ENCODE measurements around the gene TMEM237.

The TMEM237 gene

GRCh38 chr2:201622306-201622970 is 20.9 kb downstream of the TMEM237 start:
- Histone ChIP-seq H3K79me2 (ENCODE audit: control insufficient read depth, low read length) (no peaks in the 10 kb centered on the region), H3K27ac (ENCODE audit: low read depth, low read length) (no peak overlapping the region), H3F3A (ENCODE audit: control insufficient read depth, insufficient read depth) (no peaks in the 10 kb centered on the region), H4K20me1 (ENCODE audit: control insufficient read depth, insufficient read depth, low read depth, low read length) (no peaks in the 10 kb centered on the region), H3K9me2 (replicated peaks; ENCODE audit: control insufficient read depth, low read length) (no peaks in the 10 kb centered on the region), H3K4me3 (ENCODE audit: low read length) (no peak overlapping the region), H3K36me3 (ENCODE audit: control insufficient read depth, low read length) (no peaks in the 10 kb centered on the region), H3K4me1 (ENCODE audit: control insufficient read depth, low read length) (no peaks in the 10 kb centered on the region), H3K27me3 (ENCODE audit: control insufficient read depth, low read length) (no peaks in the 10 kb centered on the region), H3K9me3 (ENCODE audit: control insufficient read depth, insufficient read depth, low read length) (no peaks in the 10 kb centered on the region), H3K4me2 (ENCODE audit: low read length) (no peak overlapping the region)
- TF ChIP-seq EZH2phosphoT487 (IDR thresholded peaks at IDR 0.05; ENCODE audit: borderline replicate concordance, low read length) (no peak), CTCF (IDR thresholded peaks at IDR 0.05; ENCODE audit: low read depth, low read length, poor library complexity, severe bottlenecking) (no peak)

GRCh38 chr2:201621293-201621999 is 21.9 kb downstream of the TMEM237 start:
- no peak overlapping the region for H3K27ac ChIP-seq (ENCODE audit: low read depth, low read length)
- H4K20me1 ChIP-seq (ENCODE audit: control insufficient read depth, insufficient read depth, low read depth, low read length) = no peaks in the 10 kb centered on the region
- no peaks in the 10 kb centered on the region for H3K79me2 ChIP-seq (ENCODE audit: control insufficient read depth, low read length)
- H3K4me3 ChIP-seq (ENCODE audit: low read length) = no peak overlapping the region
- TF ChIP-seq EZH2phosphoT487 (IDR thresholded peaks at IDR 0.05; ENCODE audit: borderline replicate concordance, low read length) (no peak), CTCF (IDR thresholded peaks at IDR 0.05; ENCODE audit: low read depth, low read length, poor library complexity, severe bottlenecking) (no peak)
- no peaks in the 10 kb centered on the region for H3K36me3 ChIP-seq (ENCODE audit: control insufficient read depth, low read length)
- H3K4me2 ChIP-seq (ENCODE audit: low read length) = no peak overlapping the region
- H3K4me1 ChIP-seq (ENCODE audit: control insufficient read depth, low read length) = no peaks in the 10 kb centered on the region
- H3K9me2 ChIP-seq (replicated peaks; ENCODE audit: control insufficient read depth, low read length) = no peaks in the 10 kb centered on the region
- H3F3A ChIP-seq (ENCODE audit: control insufficient read depth, insufficient read depth) = no peaks in the 10 kb centered on the region
- H3K27me3 ChIP-seq (ENCODE audit: control insufficient read depth, low read length) = no peaks in the 10 kb centered on the region
- H3K9me3 ChIP-seq (ENCODE audit: control insufficient read depth, insufficient read depth, low read length) = no peaks in the 10 kb centered on the region

GRCh38 chr2:201618744-201619662 is 24.3 kb downstream of the TMEM237 start:
- Histone ChIP-seq H3F3A (ENCODE audit: control insufficient read depth, insufficient read depth) (no peaks in the 10 kb centered on the region), H4K20me1 (ENCODE audit: control insufficient read depth, insufficient read depth, low read depth, low read length) (no peaks in the 10 kb centered on the region), H3K9me2 (replicated peaks; ENCODE audit: control insufficient read depth, low read length) (no peaks in the 10 kb centered on the region), H3K27me3 (ENCODE audit: control insufficient read depth, low read length) (no peaks in the 10 kb centered on the region), H3K4me1 (ENCODE audit: control insufficient read depth, low read length) (no peaks in the 10 kb centered on the region), H3K4me3 (ENCODE audit: low read length) (no peak overlapping the region), H3K79me2 (ENCODE audit: control insufficient read depth, low read length) (no peaks in the 10 kb centered on the region), H3K36me3 (ENCODE audit: control insufficient read depth, low read length) (no peaks in the 10 kb centered on the region), H3K4me2 (ENCODE audit: low read length) (no peak overlapping the region), H3K27ac (ENCODE audit: low read depth, low read length) (no peak overlapping the region), H3K9me3 (ENCODE audit: control insufficient read depth, insufficient read depth, low read length) (no peaks in the 10 kb centered on the region)
- TF ChIP-seq EZH2phosphoT487 (IDR thresholded peaks at IDR 0.05; ENCODE audit: borderline replicate concordance, low read length) (no peak), CTCF (IDR thresholded peaks at IDR 0.05; ENCODE audit: low read depth, low read length, poor library complexity, severe bottlenecking) (no peak)
